ENCODE measurements around the gene CRB2.

Gene CRB2

GRCh38 chr9:123355761-123356431 is at the start of gene CRB2:
CRB2 (plus strand) TSS chr9:123356197; CDS start chr9:123356261, 64 bp downstream.
- no peak for DNase-seq

GRCh38 chr9:123309611-123310010 is 46.4 kb upstream of the CRB2 start:
- DNase-seq: no peak

GRCh38 chr9:123310551-123311249 is 45.3 kb upstream of the CRB2 start:
- DNase-seq: no peak

GRCh38 chr9:123311250-123311752 is 44.7 kb upstream of the CRB2 start:
- DNase-seq: no peak

- DNase-seq: no peak
These were observed 43.6 kb upstream of the CRB2 start for GRCh38 chr9:123312306-123312877.

- no peak for DNase-seq
These were observed 41.4 kb upstream of the CRB2 start for GRCh38 chr9:123314617-123315016.

- no peak for DNase-seq
These were observed 40.4 kb upstream of the CRB2 start for GRCh38 chr9:123315635-123316034.

GRCh38 chr9:123316053-123316718 is 39.8 kb upstream of the CRB2 start:
- DNase-seq: no peak

GRCh38 chr9:123318202-123318601 is 37.8 kb upstream of the CRB2 start:
- DNase-seq: no peak

- DNase-seq: no peak
These were observed 37.0 kb upstream of the CRB2 start for GRCh38 chr9:123318961-123319421.

- DNase-seq: no peak
These were observed 36.3 kb upstream of the CRB2 start for GRCh38 chr9:123319541-123320339.

- no peak for DNase-seq
These were observed 35.2 kb upstream of the CRB2 start for GRCh38 chr9:123320814-123321213.

GRCh38 chr9:123321616-123322272 is 34.3 kb upstream of the CRB2 start:
- DNase-seq: no peak

- DNase-seq: no peak
These were observed 33.5 kb upstream of the CRB2 start for GRCh38 chr9:123322273-123323195.

- no peak for DNase-seq
These were observed 32.6 kb upstream of the CRB2 start for GRCh38 chr9:123323196-123324013.

GRCh38 chr9:123324767-123325183 is 31.2 kb upstream of the CRB2 start:
- DNase-seq: no peak

- DNase-seq: no peak
These were observed 29.8 kb upstream of the CRB2 start for GRCh38 chr9:123326187-123326586.

- no peak for DNase-seq
These were observed 29.3 kb upstream of the CRB2 start for GRCh38 chr9:123326662-123327093.

- no peak for DNase-seq
These were observed 28.3 kb upstream of the CRB2 start for GRCh38 chr9:123327697-123328100.

Data from T1000 (cell line).